T-helper 22 cell (primary cell): Measurements from ENCODE around the gene SNX17.
"Not testable (repeated sequence)": the region's sequence is repeated elsewhere in the genome, so short reads cannot be mapped to it uniquely, and the experiment has no call there.

ENCODE experiments used
- DNase-seq: peaks from one replicate; pipeline ENCODE4 v3.0.0-alpha.2; 2020; ENCODE audit warnings: low read depth

SNX17 gene, protein sequence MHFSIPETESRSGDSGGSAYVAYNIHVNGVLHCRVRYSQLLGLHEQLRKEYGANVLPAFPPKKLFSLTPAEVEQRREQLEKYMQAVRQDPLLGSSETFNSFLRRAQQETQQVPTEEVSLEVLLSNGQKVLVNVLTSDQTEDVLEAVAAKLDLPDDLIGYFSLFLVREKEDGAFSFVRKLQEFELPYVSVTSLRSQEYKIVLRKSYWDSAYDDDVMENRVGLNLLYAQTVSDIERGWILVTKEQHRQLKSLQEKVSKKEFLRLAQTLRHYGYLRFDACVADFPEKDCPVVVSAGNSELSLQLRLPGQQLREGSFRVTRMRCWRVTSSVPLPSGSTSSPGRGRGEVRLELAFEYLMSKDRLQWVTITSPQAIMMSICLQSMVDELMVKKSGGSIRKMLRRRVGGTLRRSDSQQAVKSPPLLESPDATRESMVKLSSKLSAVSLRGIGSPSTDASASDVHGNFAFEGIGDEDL

DNA sequence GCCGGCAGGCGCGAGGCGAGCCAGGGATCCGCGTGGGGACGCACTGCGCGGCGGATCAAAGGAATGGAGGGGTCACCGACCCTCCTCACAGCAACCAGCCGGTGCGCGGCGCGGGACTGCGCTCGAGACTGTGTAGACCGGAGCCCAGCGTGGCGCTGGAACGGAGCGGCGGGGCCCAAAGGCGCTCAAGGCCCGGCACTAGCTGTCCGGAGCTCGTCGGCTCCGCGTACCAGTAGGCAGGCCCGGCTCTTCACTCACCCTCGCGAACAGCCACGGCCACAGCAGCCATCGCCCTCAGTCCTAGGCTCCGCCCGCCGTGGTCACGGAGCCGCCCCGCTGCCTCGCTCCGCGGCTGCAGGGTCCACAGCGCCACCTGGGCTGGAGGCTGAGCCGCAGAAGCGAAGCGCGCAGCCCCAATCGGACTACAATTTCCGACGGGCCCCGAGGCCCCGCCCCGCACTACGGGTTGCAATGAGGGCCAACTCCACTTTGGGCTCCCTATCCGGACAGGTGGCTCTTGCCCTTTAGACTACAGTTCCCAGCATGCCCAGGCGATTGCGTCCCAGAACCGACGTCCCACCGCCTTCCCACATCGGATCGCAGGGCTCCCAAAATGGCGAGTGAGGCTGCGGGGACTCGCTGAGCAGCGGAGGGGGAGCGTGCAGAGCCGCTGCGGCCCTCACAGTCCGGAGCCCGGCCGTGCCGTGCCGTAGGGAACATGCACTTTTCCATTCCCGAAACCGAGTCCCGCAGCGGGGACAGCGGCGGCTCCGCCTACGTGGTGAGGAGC is at the start of gene SNX17, which contains the start of gene EIF2B4:
TSS of gene SNX17 (plus strand) at position 591 of the 790 bp plus-strand sequence. CDS start at position 719, 128 bp downstream.
TSS of gene EIF2B4 (minus strand) at position 313 of the 790 bp plus-strand sequence. CDS start at position 289, 24 bp downstream.
- DNase-seq: peak; percentile 99

DNA sequence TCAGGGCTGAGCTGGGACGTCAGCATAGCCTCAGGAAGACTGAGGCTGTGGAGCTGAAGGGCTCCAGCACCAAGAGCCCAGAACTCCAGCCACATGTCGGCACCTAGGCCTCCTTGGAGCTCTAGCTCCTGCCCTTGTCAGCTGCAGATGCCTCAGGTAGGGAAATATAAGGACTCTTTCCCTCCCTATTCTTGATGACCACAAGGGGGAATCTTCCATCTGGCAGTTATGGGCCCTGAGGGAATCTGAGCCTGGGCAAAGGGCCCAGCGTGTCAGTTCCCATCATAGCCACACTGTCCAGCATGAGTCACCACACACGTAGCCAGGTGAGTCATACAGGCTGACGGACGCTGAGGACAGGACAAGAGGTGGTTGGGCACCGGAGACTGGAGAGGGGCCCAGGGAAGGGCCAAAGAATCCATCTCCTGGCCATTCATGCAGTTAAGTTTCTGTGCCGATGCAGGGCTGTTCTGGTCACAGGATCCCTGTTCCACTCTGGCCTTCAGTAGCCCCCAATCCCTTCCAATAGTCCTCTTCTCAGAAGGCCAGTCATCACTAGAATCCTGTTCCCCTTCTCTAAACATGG is 49.4 kb upstream of the SNX17 start:
- DNase-seq: no peak

DNA sequence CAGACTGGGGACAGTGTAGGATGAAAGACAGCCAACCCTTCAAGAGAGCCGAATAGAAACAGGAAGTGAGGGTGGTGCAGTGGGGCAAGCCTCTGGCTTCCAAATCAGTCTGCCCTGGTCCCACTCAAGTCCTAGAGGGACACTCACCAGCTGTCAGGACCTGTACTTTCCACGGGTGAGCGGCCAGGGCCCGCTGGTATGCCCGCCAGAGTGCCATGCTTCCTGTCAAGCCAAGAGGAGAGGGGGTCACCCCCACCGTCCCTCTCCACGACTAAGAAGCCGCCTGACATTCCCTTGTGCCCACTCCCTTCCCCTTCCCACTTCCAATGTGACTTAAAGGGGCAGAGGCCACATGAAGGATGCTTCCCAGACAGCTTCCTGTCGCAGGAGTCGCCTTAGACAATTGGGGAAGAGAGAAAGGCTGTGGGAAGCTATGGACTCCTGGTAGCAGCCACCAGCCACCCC is 48.1 kb upstream of the SNX17 start:
- DNase-seq: no peak

DNA sequence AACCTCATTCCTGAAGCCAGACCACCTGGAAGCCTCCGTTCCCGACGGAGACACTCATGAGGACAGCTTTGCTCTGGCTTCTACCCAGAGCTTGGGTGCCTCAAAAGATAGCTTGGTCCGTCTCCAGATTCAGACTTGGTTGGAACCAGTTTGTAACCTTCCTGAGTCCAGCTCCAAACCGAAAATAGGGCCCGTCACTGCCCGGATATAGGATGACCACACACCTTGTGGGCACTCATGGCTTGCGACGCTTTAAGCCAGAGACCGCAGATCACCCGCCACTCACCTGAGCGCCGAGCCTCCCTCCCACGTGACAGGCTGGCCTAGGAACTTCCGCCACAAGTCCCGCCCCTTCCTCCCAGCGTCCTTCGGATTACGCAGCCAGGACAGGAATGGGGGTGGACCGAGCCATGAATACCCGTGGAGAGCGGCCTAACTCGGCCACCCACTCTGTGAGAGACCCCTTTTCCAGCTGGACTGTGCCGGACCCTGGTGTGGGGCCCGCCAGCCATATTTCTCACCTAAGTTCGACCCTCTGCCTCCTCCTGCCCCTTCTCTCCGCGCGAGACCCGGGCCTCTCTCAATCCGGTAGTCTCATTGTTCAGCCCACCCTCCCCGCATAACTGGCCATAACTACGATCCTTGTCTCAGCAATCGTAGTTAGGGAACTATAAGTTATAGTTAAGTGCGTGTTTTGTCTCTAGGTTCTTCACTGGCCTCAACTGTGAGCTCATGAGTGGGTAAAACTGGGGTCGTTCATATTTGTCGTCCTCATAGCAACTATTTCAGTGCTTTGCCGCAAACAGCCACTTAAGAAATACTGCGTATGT is 47.4 kb upstream of the SNX17 start, which contains the start of gene MPV17:
TSS of gene MPV17 (minus strand) at position 332 of the 830 bp plus-strand sequence. CDS start 580 bp downstream, outside the sequence.
- DNase-seq: peak; percentile 75

DNA sequence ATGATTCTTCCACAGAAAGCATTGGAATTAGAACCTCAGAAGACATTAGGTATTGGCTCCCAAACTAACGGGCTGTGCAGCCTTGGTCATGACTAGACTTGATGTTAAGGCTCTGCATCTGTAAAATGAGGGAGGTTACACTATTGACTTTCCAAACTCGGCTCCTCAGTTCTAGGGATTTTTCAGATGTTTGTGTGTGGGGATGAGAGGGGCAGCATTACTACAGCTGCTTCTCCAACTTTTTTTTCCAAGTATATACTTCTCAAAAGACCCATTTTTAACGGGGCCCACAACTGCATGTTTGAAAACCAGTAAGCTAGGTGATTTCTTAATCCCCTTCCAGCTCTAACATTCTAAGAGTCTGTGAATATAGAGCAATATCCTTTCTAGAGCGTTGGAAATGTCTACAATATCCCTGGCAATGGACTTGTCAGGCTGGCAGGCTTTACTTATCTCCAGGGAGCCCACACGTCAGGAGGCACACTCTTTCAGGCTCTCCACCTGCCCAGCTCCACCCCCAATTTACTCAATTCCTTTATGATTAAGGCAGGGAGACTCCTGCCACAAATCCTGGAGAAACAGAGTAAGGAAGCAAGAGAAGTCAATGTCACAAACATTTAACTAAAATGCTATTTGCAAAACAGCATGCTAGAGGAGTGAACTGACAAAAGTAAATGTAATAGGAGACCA is 46.7 kb upstream of the SNX17 start:
- no peak for DNase-seq

DNA sequence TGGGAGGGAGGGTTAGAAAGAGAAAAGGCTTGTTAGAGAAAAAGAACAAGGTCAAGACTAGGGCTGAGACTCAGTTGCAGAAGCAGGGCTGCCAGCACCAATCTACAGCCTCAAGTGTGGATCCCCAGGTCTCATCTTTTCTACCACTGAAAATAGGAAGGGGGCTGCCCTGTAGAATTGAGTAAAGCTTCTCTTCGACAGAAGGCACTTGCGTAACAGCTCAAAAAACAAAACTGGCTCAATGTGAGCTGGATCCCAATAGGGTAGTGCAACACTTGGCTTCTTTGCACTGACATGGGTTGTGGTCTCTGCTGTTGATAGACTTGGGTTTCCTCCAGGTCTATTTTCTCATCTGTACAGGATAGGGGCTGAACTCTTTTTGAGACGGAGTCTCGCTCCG is 45.7 kb upstream of the SNX17 start:
- no peak for DNase-seq

DNA sequence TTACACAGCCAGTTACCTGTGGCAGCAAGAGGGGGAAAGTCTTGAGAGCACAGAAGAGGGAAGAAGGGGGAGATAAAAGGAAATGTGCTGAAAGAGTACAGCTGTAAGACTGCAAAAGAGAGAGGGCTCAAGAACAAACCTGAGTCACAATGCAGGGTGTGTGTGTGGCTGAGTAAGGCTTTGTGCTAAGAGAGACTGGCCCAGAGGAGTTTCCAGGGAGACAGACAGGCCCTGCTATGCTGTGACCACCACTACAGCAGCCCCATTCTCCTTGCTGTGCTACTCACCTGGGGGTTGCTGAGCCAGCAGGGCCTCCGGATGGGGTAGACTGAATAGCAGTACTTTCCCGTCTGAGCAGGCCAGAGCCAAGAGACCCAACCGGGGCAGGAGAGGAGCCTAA is 35.1 kb upstream of the SNX17 start:
- DNase-seq: no peak

DNA sequence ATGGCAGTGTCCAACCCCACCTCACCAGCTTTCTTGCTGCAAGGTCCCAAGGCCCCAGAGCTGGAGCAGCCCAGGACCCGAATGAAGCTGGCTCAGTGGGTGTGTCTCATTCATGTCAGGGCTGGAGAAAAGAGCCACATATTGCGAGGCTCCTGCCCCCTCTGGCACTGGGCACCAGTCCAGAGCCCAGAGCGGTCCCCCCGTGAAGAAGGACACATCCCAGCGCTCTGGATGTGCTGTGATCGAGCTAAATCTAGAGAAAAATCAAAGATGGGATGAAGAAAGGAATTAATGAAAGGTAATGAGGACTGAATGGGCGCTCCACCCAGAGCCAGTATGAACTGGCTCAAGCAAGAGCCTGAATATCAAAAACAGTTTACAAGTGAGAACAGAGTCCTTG is 34.2 kb upstream of the SNX17 start:
- DNase-seq: no peak

DNA sequence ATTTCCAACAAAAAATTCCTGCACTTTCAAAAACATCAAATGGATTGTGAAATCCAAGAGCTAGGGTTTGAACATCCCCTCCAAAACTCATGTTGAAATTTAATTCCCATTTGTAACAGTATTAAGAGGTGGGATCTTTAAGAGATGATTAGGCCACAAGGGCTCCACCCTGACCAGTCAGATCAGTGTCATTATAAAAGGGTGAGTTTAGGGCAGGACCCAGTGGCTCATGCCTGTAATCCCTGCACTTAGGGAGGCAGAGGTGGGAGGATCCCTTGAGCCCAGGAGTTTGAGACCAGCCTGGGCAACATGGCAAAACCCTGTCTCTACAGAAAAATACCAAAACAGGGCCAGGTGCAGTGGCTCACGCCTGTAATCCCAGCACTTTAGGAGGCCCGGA is 22.8 kb upstream of the SNX17 start:
- no peak for DNase-seq

DNA sequence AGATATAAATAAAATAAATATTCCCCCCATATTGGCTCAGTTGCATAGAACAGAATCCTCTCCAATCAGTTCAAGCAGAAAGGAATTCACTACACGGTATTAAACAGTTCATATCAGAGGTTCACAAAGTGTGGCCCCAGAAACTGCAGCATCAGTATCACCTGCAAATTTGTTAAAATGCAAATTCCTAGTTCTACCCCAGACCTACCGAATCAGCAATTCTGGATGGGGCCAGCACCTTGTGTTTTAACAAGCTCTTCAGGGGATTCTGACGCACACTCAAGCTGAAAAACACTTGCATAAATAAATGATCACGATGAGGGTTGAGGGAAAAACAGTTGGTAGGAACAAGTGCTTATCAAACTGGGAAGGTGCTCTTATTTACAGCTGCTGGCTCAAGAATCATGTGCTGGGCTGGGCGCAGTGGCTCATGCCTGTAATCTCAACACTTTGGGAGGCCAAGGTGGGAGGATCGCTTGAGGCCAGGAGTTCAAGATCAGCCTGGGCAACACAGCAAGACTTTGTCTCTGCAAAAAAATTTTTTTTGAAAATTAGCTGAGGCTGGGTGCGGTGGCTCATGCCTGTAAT is 20.2 kb upstream of the SNX17 start:
- DNase-seq: no peak

DNA sequence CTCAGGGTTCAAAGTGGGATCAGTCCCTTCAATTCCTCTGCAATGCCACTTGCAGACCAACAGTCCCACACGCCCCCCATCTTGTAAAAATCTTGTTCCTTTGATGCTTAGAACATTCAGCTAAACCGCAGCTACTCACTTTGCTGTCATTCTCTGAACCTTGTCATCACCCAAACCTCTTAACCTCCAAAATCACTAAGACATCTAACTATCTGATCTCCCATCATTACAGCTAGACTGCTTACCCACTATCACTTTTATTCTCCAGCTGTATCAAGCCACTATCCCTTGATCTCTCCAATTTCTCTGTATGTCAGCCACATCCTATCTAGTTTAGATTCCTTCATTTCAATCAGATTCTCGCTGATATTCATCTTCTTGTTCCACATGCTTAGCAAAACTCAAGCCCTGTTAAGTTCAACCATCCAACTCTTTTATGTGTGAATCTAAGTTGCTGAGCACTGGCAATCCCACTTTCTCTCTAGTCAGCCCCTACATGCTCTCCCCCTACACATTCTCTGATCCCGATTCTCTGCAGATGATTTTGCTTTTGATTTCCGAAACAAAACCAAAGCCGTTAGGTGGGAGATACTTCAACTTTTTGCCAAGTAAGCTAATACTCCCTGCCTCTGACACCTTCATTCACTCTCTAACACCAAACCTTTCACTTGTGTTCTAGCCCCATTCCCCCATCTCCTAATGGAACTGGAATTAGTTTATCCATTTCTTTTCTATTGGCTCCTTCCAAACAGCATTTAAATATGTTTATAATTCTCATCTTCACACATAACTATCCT is 18.4 kb upstream of the SNX17 start:
- DNase-seq: no peak

DNA sequence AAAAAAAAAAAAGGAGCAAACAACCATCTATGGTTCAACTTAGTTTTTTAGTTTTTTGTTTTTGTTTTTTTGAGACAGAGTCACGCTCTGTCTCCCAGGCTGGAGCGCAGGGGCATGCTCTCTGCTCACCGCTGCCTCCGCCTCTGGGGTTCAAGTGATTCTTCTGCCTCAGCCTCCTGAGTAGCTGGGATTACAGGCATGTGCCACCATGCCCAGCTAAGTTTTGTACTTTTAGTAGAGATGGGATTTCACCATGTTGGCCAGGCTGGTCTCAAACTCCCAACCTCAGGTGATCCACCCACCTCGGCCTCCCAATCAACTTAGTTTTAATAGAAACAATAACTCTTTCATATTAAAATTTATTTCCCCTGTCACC is 17.0 kb upstream of the SNX17 start:
- DNase-seq: not testable (repeated sequence)

DNA sequence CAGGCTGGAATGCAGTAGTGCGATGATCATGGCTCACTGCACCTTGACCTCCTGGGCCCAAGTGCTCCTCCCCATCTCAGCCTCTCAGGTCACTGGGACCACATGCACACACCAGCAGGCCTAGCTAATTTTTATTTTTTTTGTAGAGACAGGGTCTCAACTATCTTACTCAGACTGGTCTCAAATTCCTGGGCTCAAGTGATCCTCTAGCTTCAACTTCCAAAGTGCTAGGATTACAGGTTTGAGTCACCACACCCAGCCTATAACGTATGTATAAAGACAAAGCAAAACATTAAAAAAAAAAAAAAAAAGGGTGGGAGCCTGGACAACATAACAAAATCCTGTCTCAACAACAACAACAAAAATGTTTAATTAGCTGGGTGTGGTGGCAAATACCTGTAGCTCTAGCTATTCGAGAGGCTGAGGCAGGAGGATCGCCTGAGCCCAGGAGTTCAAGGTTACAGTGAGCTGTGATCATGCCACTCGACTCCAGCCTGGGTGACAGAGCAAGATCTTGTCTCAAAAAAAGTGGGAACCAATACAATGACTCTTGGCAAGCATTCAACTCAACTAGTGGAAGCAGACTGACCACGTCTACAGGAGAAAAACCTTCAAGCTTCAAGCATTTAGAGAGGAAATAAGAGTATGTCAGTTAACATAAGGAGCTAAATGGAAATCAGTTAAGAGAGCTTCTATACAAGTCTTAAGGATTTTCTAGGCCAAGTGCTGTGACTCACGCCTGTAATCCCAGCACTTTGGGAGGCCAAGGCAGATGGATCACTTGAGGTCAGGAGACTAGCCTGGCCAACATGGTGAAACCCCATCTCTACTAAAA is 16.4 kb upstream of the SNX17 start:
- no peak for DNase-seq

DNA sequence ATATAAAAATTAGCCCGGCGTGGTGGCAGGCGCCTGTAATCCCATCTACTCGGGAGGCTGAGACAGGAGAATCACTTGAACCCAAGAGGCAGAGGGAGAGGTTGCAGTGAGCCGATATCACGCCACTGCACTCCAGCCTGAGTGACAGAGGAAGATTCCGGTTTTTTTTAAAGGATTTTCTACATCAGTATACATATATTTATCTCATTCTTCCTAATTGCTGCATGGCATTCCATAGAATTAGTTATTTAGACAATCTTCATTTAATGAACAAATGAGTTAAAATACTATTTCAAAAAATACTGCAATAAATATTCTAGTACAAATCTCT is 15.9 kb upstream of the SNX17 start:
- no peak for DNase-seq

DNA sequence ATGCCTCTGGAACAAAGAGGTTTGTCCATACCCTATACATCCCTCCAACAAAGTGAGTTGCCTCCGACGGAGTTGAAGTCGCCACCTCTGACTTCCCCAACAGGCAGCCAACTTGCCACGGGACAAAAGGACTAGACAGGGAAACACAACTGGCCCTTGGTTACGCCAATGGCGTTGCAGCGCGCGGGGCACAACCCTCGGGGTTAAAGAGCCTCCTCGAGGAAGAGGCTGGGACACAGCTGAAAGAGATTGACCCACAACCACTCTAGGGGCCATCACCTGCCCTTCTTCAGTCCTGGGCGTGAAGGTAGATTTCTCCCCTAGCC is 14.4 kb upstream of the SNX17 start:
- DNase-seq: no peak

DNA sequence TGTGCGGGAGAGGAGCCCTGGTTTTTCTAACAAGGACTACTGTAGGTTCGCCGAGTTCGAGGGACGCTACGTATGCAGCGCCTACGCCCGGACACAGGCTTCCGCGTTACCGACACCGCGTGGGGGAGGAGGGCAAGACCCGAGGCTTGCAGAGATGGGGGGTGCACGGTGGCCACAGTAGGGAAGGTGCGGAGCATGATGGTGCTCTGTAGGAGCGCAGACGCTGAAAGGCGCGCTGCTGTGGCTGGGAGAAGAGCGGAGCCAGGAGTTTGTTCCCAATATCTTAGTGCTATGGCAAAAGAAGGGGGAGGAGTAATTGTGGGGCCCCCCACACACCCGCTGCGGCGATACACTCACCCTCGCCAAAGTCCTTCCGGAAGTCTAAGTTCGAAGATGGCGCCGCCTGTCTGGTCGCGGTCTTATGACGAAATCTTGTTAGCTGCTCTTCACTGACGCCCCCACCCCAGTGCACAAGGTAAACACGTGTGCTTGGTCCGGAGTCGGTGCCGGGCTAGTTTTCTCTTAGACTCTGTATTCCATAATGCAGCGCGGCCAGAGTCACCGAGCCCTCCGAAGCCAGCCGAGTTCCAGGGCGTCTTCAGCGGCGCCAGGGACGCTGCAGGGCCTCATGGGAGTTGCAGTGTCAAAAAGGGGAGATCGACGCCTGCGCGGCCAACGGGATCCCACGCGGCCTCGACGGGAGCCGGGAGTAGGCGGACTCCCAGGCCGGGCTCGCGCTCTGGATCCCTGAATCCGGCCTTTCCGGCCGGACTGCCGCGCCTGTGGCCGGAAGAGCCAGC is 13.8 kb upstream of the SNX17 start, which contains the start of gene GTF3C2:
TSS of gene GTF3C2 (minus strand) at position 383 of the 800 bp plus-strand sequence. CDS start 13,210 bp downstream, outside the sequence.
- DNase-seq: peak; percentile 90

DNA sequence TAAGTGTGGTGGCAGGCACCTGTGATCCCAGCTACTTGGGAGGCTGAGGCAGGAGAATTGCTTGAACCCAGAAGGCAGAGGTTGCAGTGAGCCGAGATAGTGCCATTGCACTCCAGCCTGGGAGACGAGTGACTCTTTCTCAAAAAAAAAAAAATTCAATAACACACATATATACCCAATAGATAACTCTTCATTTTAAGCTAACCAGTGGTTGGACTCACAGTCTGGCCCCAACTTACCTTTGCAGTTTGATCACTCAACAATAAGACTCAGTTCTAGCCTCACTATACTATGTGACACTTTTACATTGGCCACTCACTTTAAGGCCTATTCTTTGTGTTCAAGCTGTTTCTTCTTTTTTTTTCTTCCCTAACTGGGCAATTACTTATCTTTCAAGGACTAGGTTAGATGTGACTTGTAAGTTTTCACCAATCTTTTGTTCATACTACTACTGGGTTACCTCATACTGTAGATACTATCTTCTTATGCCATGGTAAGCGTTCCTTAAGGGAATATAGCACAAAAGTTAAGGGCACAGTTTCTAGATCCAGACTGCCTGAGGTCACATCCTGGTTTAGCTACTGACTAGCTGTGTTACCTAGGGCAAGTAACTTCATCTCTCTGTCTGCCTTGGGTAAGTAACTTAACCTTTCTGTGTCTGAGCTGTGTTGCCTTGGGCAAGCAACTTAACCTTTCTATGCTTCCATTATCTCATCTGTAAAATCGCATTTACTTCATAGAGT is 7.6 kb upstream of the SNX17 start:
- no peak for DNase-seq
